ENCODE results near the gene PRKAR2B.

PRKAR2B gene

GRCh38 chr7:107044347-107045194 lies at the start of gene PRKAR2B:
TSS of gene PRKAR2B (plus strand) at chr7:107044705. CDS start at chr7:107044908, 203 bp downstream.
- H3K4me3 ChIP-seq (ENCODE audit: low read depth, low read length) = peak within 1 kb of the TSS; percentile 75

GRCh38 chr7:106994833-106995232 lies 49.7 kb upstream of the PRKAR2B start:
- H3K4me3 ChIP-seq (ENCODE audit: low read depth, low read length) = no peak overlapping the region

- H3K4me3 ChIP-seq (ENCODE audit: low read depth, low read length) = no peak overlapping the region
Observed at GRCh38 chr7:106997487-106998271, 46.8 kb upstream of the PRKAR2B start.

- no peak overlapping the region for H3K4me3 ChIP-seq (ENCODE audit: low read depth, low read length)
Observed at GRCh38 chr7:106999023-106999422, 45.5 kb upstream of the PRKAR2B start.

GRCh38 chr7:107001490-107001889 lies 43.0 kb upstream of the PRKAR2B start:
- no peak overlapping the region for H3K4me3 ChIP-seq (ENCODE audit: low read depth, low read length)

GRCh38 chr7:107002126-107002525 lies 42.4 kb upstream of the PRKAR2B start:
- no peak overlapping the region for H3K4me3 ChIP-seq (ENCODE audit: low read depth, low read length)

GRCh38 chr7:107002529-107002998 lies 41.9 kb upstream of the PRKAR2B start:
- no peak overlapping the region for H3K4me3 ChIP-seq (ENCODE audit: low read depth, low read length)

- no peak overlapping the region for H3K4me3 ChIP-seq (ENCODE audit: low read depth, low read length)
Observed at GRCh38 chr7:107007007-107007891, 37.3 kb upstream of the PRKAR2B start.

GRCh38 chr7:107007892-107008287 lies 36.6 kb upstream of the PRKAR2B start:
- H3K4me3 ChIP-seq (ENCODE audit: low read depth, low read length) = no peak overlapping the region

- no peak overlapping the region for H3K4me3 ChIP-seq (ENCODE audit: low read depth, low read length)
Observed at GRCh38 chr7:107009846-107010203, 34.7 kb upstream of the PRKAR2B start.

- no peak overlapping the region for H3K4me3 ChIP-seq (ENCODE audit: low read depth, low read length)
Observed at GRCh38 chr7:107012691-107013090, 31.8 kb upstream of the PRKAR2B start.

- no peak overlapping the region for H3K4me3 ChIP-seq (ENCODE audit: low read depth, low read length)
Observed at GRCh38 chr7:107014387-107015023, 30.0 kb upstream of the PRKAR2B start.

GRCh38 chr7:107016312-107016711 lies 28.2 kb upstream of the PRKAR2B start:
- no peak overlapping the region for H3K4me3 ChIP-seq (ENCODE audit: low read depth, low read length)

- no peak overlapping the region for H3K4me3 ChIP-seq (ENCODE audit: low read depth, low read length)
Observed at GRCh38 chr7:107017965-107018719, 26.4 kb upstream of the PRKAR2B start.

- no peak overlapping the region for H3K4me3 ChIP-seq (ENCODE audit: low read depth, low read length)
Observed at GRCh38 chr7:107020400-107020799, 24.1 kb upstream of the PRKAR2B start.

- no peak overlapping the region for H3K4me3 ChIP-seq (ENCODE audit: low read depth, low read length)
Observed at GRCh38 chr7:107021600-107021999, 22.9 kb upstream of the PRKAR2B start.

GRCh38 chr7:107023522-107024151 lies 20.9 kb upstream of the PRKAR2B start:
- H3K4me3 ChIP-seq (ENCODE audit: low read depth, low read length) = no peak overlapping the region

GRCh38 chr7:107024906-107025305 lies 19.6 kb upstream of the PRKAR2B start:
- H3K4me3 ChIP-seq (ENCODE audit: low read depth, low read length) = no peak overlapping the region

- H3K4me3 ChIP-seq (ENCODE audit: low read depth, low read length) = no peak overlapping the region
Observed at GRCh38 chr7:107025449-107026103, 18.9 kb upstream of the PRKAR2B start.

All from iPS-11a (cell line).